RWPE2 (cell line): ENCODE data around the gene CACHD1.

ENCODE experiments used
- ATAC-seq: fragments of 200-7000 bp; cut with Tn5 transposase; 3 replicates; pipeline ENCODE4 v1.9.1; 2021; ENCODE audit warnings: low read depth
- DNase-seq: peaks from one replicate; pipeline ENCODE4 v3.0.0-alpha.2; 2020; ENCODE audit warnings: low spot score
- H3K27ac ChIP-seq: fragments of 450-650 bp; 2 replicates; pipeline ENCODE4 v1.5.1; 2017; ENCODE audit warnings: mild to moderate bottlenecking; ENCODE audit not compliant: poor library complexity, severe bottlenecking
- H3K27me3 ChIP-seq: fragments of 250-450 bp; sonication (Bioruptor Pico); 2 replicates; pipeline ENCODE4 v1.5.1; 2021; ENCODE audit warnings: mild to moderate bottlenecking, moderate library complexity; ENCODE audit not compliant: insufficient read depth, poor library complexity, severe bottlenecking
- H3K36me3 ChIP-seq: fragments of 250-450 bp; sonication (Bioruptor Pico); 2 replicates; pipeline ENCODE4 v1.5.1; 2020; ENCODE audit warnings: low read depth, mild to moderate bottlenecking, moderate library complexity
- H3K4me1 ChIP-seq: fragments of 250-450 bp; sonication (Bioruptor Pico); 2 replicates; pipeline ENCODE4 v1.5.1; 2021; ENCODE audit warnings: mild to moderate bottlenecking, moderate library complexity; ENCODE audit not compliant: insufficient read depth, poor library complexity, severe bottlenecking
- H3K4me3 ChIP-seq: fragments of 250-450 bp; sonication (Bioruptor Pico); 2 replicates; pipeline ENCODE4 v1.5.1; 2021; ENCODE audit warnings: mild to moderate bottlenecking, moderate library complexity; ENCODE audit not compliant: severe bottlenecking
- H3K9me3 ChIP-seq: fragments of 250-450 bp; sonication (Bioruptor Pico); 2 replicates; pipeline ENCODE4 v1.5.1; 2021; ENCODE audit warnings: mild to moderate bottlenecking, moderate library complexity; ENCODE audit not compliant: severe bottlenecking
- CTCF ChIP-seq: fragments of 450-650 bp; IDR thresholded peaks from one replicate; pipeline ENCODE4 v1.5.1; 2017; ENCODE audit warnings: mild to moderate bottlenecking, moderate library complexity; ENCODE audit not compliant: poor library complexity, severe bottlenecking

CACHD1 gene

GRCh38 chr1:64679177-64679576, 209.2 kb downstream of the CACHD1 start:
- ATAC-seq (no peak), DNase-seq (no peak)
- no peaks in the 10 kb centered on the region for H3K27me3 ChIP-seq
- no peak overlapping the region for H3K27ac ChIP-seq
- no peak for TF ChIP-seq CTCF
- H3K4me3 ChIP-seq: no peak overlapping the region
- H3K36me3 ChIP-seq: no peaks in the 10 kb centered on the region
- H3K4me1 ChIP-seq: no peaks in the 10 kb centered on the region
- no peaks in the 10 kb centered on the region for H3K9me3 ChIP-seq

GRCh38 chr1:64680599-64680998, 210.7 kb downstream of the CACHD1 start:
- no peaks in the 10 kb centered on the region for H3K4me1 ChIP-seq
- ATAC-seq (no peak), DNase-seq (no peak)
- TF ChIP-seq CTCF: no peak
- no peaks in the 10 kb centered on the region for H3K36me3 ChIP-seq
- H3K4me3 ChIP-seq: no peak overlapping the region
- no peak overlapping the region for H3K27ac ChIP-seq
- H3K27me3 ChIP-seq: no peaks in the 10 kb centered on the region
- no peaks in the 10 kb centered on the region for H3K9me3 ChIP-seq

GRCh38 chr1:64681043-64681442, 211.1 kb downstream of the CACHD1 start:
- no peak overlapping the region for H3K27ac ChIP-seq
- no peaks in the 10 kb centered on the region for H3K9me3 ChIP-seq
- H3K27me3 ChIP-seq: no peaks in the 10 kb centered on the region
- no peak for TF ChIP-seq CTCF
- H3K4me3 ChIP-seq: no peak overlapping the region
- DNase-seq (no peak), ATAC-seq (no peak)
- no peaks in the 10 kb centered on the region for H3K4me1 ChIP-seq
- H3K36me3 ChIP-seq: no peaks in the 10 kb centered on the region

- H3K9me3 ChIP-seq: no peaks in the 10 kb centered on the region
- no peak overlapping the region for H3K27ac ChIP-seq
- no peak overlapping the region for H3K4me3 ChIP-seq
- no peaks in the 10 kb centered on the region for H3K4me1 ChIP-seq
- no peak for DNase-seq
- no peaks in the 10 kb centered on the region for H3K36me3 ChIP-seq
- TF ChIP-seq CTCF: no peak
- ATAC-seq: no peak
- H3K27me3 ChIP-seq: no peaks in the 10 kb centered on the region
Measured at GRCh38 chr1:64683419-64683818, 213.5 kb downstream of the CACHD1 start.

GRCh38 chr1:64685217-64685616, 215.3 kb downstream of the CACHD1 start:
- H3K27me3 ChIP-seq: no peaks in the 10 kb centered on the region
- H3K9me3 ChIP-seq: no peaks in the 10 kb centered on the region
- TF ChIP-seq CTCF: no peak
- H3K4me3 ChIP-seq: no peak overlapping the region
- ATAC-seq (no peak), DNase-seq (no peak)
- H3K27ac ChIP-seq: no peak overlapping the region
- no peaks in the 10 kb centered on the region for H3K36me3 ChIP-seq
- H3K4me1 ChIP-seq: no peaks in the 10 kb centered on the region
